ENCODE data around the gene LARP1. TPM values are rescaled to one million over a fixed set of nuclear protein-coding genes. Genes with fewer than 3 reads are reported as not detected.
"Not testable (repeated sequence)": the region's sequence is repeated elsewhere in the genome, so short reads cannot be mapped to it uniquely, and the experiment has no call there.

LARP1 gene
- total RNA-seq, 1 donor from 2014 or later = 24.0 TPM

- no peak overlapping the region for H3K9ac ChIP-seq (ENCODE audit: low read depth in 1 of 3, low read length in 3 of 3)
- no peaks in the 10 kb centered on the region for H3K4me1 ChIP-seq (ENCODE audit: control insufficient read depth in 3 of 3, insufficient read depth in 3 of 3, low read length in 3 of 3)
- no peak overlapping the region for H3K27ac ChIP-seq (ENCODE audit: low read depth, low read length)
- no peak overlapping the region for H3K4me3 ChIP-seq (ENCODE audit: low read length in 3 of 3)
- H3K36me3 ChIP-seq (ENCODE audit: control insufficient read depth in 3 of 3, insufficient read depth in 3 of 3, low read length in 3 of 3) = peaks cover 62 to 70% (median 65%) of the 10 kb centered on the region in 3 donors
- H3K9me3 ChIP-seq (ENCODE audit: control insufficient read depth in 3 of 3, low read length in 3 of 3) = no peaks in the 10 kb centered on the region
- no peaks in the 10 kb centered on the region for H3K27me3 ChIP-seq (ENCODE audit: control insufficient read depth in 3 of 3, insufficient read depth in 3 of 3, low read length in 3 of 3)
Measured at GRCh38 chr5:154819546-154819945, 64.4 kb downstream of the LARP1 start.

- Histone ChIP-seq H3K9ac (ENCODE audit: low read depth in 1 of 3, low read length in 3 of 3) (no peak overlapping the region), H3K36me3 (ENCODE audit: control insufficient read depth in 3 of 3, insufficient read depth in 3 of 3, low read length in 3 of 3) (peaks cover 57 to 64% (median 59%) of the 10 kb centered on the region in 3 donors), H3K4me3 (ENCODE audit: low read length in 3 of 3) (no peak overlapping the region), H3K27me3 (ENCODE audit: control insufficient read depth in 3 of 3, insufficient read depth in 3 of 3, low read length in 3 of 3) (no peaks in the 10 kb centered on the region), H3K4me1 (ENCODE audit: control insufficient read depth in 3 of 3, insufficient read depth in 3 of 3, low read length in 3 of 3) (no peaks in the 10 kb centered on the region), H3K27ac (ENCODE audit: low read depth, low read length) (no peak overlapping the region), H3K9me3 (ENCODE audit: control insufficient read depth in 3 of 3, low read length in 3 of 3) (no peaks in the 10 kb centered on the region)
Measured at GRCh38 chr5:154820383-154820782, 65.2 kb downstream of the LARP1 start.

GRCh38 chr5:154822896-154823295, 67.7 kb downstream of the LARP1 start:
- not testable (repeated sequence) for H3K4me1 ChIP-seq (ENCODE audit: control insufficient read depth in 3 of 3, insufficient read depth in 3 of 3, low read length in 3 of 3); H3K27me3 ChIP-seq (ENCODE audit: control insufficient read depth in 3 of 3, insufficient read depth in 3 of 3, low read length in 3 of 3); H3K9ac ChIP-seq (ENCODE audit: low read depth in 1 of 3, low read length in 3 of 3); H3K27ac ChIP-seq (ENCODE audit: low read depth, low read length); H3K9me3 ChIP-seq (ENCODE audit: control insufficient read depth in 3 of 3, low read length in 3 of 3); H3K4me3 ChIP-seq (ENCODE audit: low read length in 3 of 3)
- H3K36me3 ChIP-seq (ENCODE audit: control insufficient read depth in 3 of 3, insufficient read depth in 3 of 3, low read length in 3 of 3) = peaks cover 41 to 51% (median 42%) of the 10 kb centered on the region in 3 donors

- H3K27ac ChIP-seq (ENCODE audit: low read depth, low read length) = no peak overlapping the region
- peaks cover 41 to 50% (median 42%) of the 10 kb centered on the region in 3 donors for H3K36me3 ChIP-seq (ENCODE audit: control insufficient read depth in 3 of 3, insufficient read depth in 3 of 3, low read length in 3 of 3)
- no peak overlapping the region for H3K9ac ChIP-seq (ENCODE audit: low read depth in 1 of 3, low read length in 3 of 3)
- H3K9me3 ChIP-seq (ENCODE audit: control insufficient read depth in 3 of 3, low read length in 3 of 3) = no peaks in the 10 kb centered on the region
- no peaks in the 10 kb centered on the region for H3K4me1 ChIP-seq (ENCODE audit: control insufficient read depth in 3 of 3, insufficient read depth in 3 of 3, low read length in 3 of 3)
- H3K27me3 ChIP-seq (ENCODE audit: control insufficient read depth in 3 of 3, insufficient read depth in 3 of 3, low read length in 3 of 3) = no peaks in the 10 kb centered on the region
- H3K4me3 ChIP-seq (ENCODE audit: low read length in 3 of 3) = no peak overlapping the region
Measured at GRCh38 chr5:154823605-154824004, 68.4 kb downstream of the LARP1 start.

GRCh38 chr5:154824070-154824469, 68.9 kb downstream of the LARP1 start:
- Histone ChIP-seq H3K4me1 (ENCODE audit: control insufficient read depth in 3 of 3, insufficient read depth in 3 of 3, low read length in 3 of 3) (no peaks in the 10 kb centered on the region), H3K4me3 (ENCODE audit: low read length in 3 of 3) (no peak overlapping the region), H3K9ac (ENCODE audit: low read depth in 1 of 3, low read length in 3 of 3) (no peak overlapping the region), H3K27ac (ENCODE audit: low read depth, low read length) (no peak overlapping the region), H3K9me3 (ENCODE audit: control insufficient read depth in 3 of 3, low read length in 3 of 3) (no peaks in the 10 kb centered on the region), H3K27me3 (ENCODE audit: control insufficient read depth in 3 of 3, insufficient read depth in 3 of 3, low read length in 3 of 3) (no peaks in the 10 kb centered on the region), H3K36me3 (ENCODE audit: control insufficient read depth in 3 of 3, insufficient read depth in 3 of 3, low read length in 3 of 3) (peaks cover 39 to 50% (median 40%) of the 10 kb centered on the region in 3 donors)

- Histone ChIP-seq H3K4me1 (ENCODE audit: control insufficient read depth in 3 of 3, insufficient read depth in 3 of 3, low read length in 3 of 3) (peaks cover 0 to 4% (median 0%) of the 10 kb centered on the region in 3 donors), H3K27ac (ENCODE audit: low read depth, low read length) (no peak overlapping the region), H3K36me3 (ENCODE audit: control insufficient read depth in 3 of 3, insufficient read depth in 3 of 3, low read length in 3 of 3) (peaks cover 23 to 45% (median 28%) of the 10 kb centered on the region in 3 donors), H3K27me3 (ENCODE audit: control insufficient read depth in 3 of 3, insufficient read depth in 3 of 3, low read length in 3 of 3) (no peaks in the 10 kb centered on the region), H3K9ac (ENCODE audit: low read depth in 1 of 3, low read length in 3 of 3) (no peak overlapping the region), H3K4me3 (ENCODE audit: low read length in 3 of 3) (no peak overlapping the region), H3K9me3 (ENCODE audit: control insufficient read depth in 3 of 3, low read length in 3 of 3) (no peaks in the 10 kb centered on the region)
Measured at GRCh38 chr5:154829181-154829588, 74.0 kb downstream of the LARP1 start.

GRCh38 chr5:154829589-154830218, 74.5 kb downstream of the LARP1 start:
- Histone ChIP-seq H3K27ac (ENCODE audit: low read depth, low read length) (no peak overlapping the region), H3K9ac (ENCODE audit: low read depth in 1 of 3, low read length in 3 of 3) (no peak overlapping the region), H3K4me1 (ENCODE audit: control insufficient read depth in 3 of 3, insufficient read depth in 3 of 3, low read length in 3 of 3) (peaks cover 0 to 5% (median 0%) of the 10 kb centered on the region in 3 donors), H3K36me3 (ENCODE audit: control insufficient read depth in 3 of 3, insufficient read depth in 3 of 3, low read length in 3 of 3) (peaks cover 25 to 41% (median 28%) of the 10 kb centered on the region in 3 donors), H3K4me3 (ENCODE audit: low read length in 3 of 3) (no peak overlapping the region), H3K27me3 (ENCODE audit: control insufficient read depth in 3 of 3, insufficient read depth in 3 of 3, low read length in 3 of 3) (no peaks in the 10 kb centered on the region), H3K9me3 (ENCODE audit: control insufficient read depth in 3 of 3, low read length in 3 of 3) (no peaks in the 10 kb centered on the region)

GRCh38 chr5:154830219-154830595, 75.0 kb downstream of the LARP1 start:
- H3K36me3 ChIP-seq (ENCODE audit: control insufficient read depth in 3 of 3, insufficient read depth in 3 of 3, low read length in 3 of 3) = peaks cover 27 to 41% (median 28%) of the 10 kb centered on the region in 3 donors
- no peak overlapping the region for H3K4me3 ChIP-seq (ENCODE audit: low read length in 3 of 3)
- peaks cover 0 to 9% (median 0%) of the 10 kb centered on the region in 3 donors for H3K4me1 ChIP-seq (ENCODE audit: control insufficient read depth in 3 of 3, insufficient read depth in 3 of 3, low read length in 3 of 3)
- no peaks in the 10 kb centered on the region for H3K27me3 ChIP-seq (ENCODE audit: control insufficient read depth in 3 of 3, insufficient read depth in 3 of 3, low read length in 3 of 3)
- no peak overlapping the region for H3K27ac ChIP-seq (ENCODE audit: low read depth, low read length)
- no peaks in the 10 kb centered on the region for H3K9me3 ChIP-seq (ENCODE audit: control insufficient read depth in 3 of 3, low read length in 3 of 3)
- no peak overlapping the region for H3K9ac ChIP-seq (ENCODE audit: low read depth in 1 of 3, low read length in 3 of 3)

- no peak overlapping the region for H3K9ac ChIP-seq (ENCODE audit: low read depth in 1 of 3, low read length in 3 of 3)
- no peak overlapping the region for H3K27ac ChIP-seq (ENCODE audit: low read depth, low read length)
- peaks cover 27 to 40% (median 28%) of the 10 kb centered on the region in 3 donors for H3K36me3 ChIP-seq (ENCODE audit: control insufficient read depth in 3 of 3, insufficient read depth in 3 of 3, low read length in 3 of 3)
- H3K4me1 ChIP-seq (ENCODE audit: control insufficient read depth in 3 of 3, insufficient read depth in 3 of 3, low read length in 3 of 3) = peaks cover 0 to 9% (median 0%) of the 10 kb centered on the region in 3 donors
- H3K27me3 ChIP-seq (ENCODE audit: control insufficient read depth in 3 of 3, insufficient read depth in 3 of 3, low read length in 3 of 3) = no peaks in the 10 kb centered on the region
- no peak overlapping the region for H3K4me3 ChIP-seq (ENCODE audit: low read length in 3 of 3)
- H3K9me3 ChIP-seq (ENCODE audit: control insufficient read depth in 3 of 3, low read length in 3 of 3) = no peaks in the 10 kb centered on the region
Measured at GRCh38 chr5:154830596-154830995, 75.4 kb downstream of the LARP1 start.

- H3K9ac ChIP-seq (ENCODE audit: low read depth in 1 of 3, low read length in 3 of 3) = peak overlapping the region in 1 of 3 donors; percentile 25
- no peaks in the 10 kb centered on the region for H3K9me3 ChIP-seq (ENCODE audit: control insufficient read depth in 3 of 3, low read length in 3 of 3)
- peaks cover 25 to 35% (median 27%) of the 10 kb centered on the region in 3 donors for H3K36me3 ChIP-seq (ENCODE audit: control insufficient read depth in 3 of 3, insufficient read depth in 3 of 3, low read length in 3 of 3)
- no peak overlapping the region for H3K4me3 ChIP-seq (ENCODE audit: low read length in 3 of 3)
- peaks cover 0 to 9% (median 3%) of the 10 kb centered on the region in 3 donors for H3K4me1 ChIP-seq (ENCODE audit: control insufficient read depth in 3 of 3, insufficient read depth in 3 of 3, low read length in 3 of 3)
- H3K27me3 ChIP-seq (ENCODE audit: control insufficient read depth in 3 of 3, insufficient read depth in 3 of 3, low read length in 3 of 3) = no peaks in the 10 kb centered on the region
- H3K27ac ChIP-seq (ENCODE audit: low read depth, low read length) = no peak overlapping the region
Measured at GRCh38 chr5:154831451-154831850, 76.3 kb downstream of the LARP1 start.
